Nephron progenitor cell (in vitro differentiated cells): ENCODE measurements around the gene YIPF6.
A peak's percentile ranks its signal among the peaks of the same experiment; 100 is the strongest.
"Not testable (repeated sequence)": the region's sequence is repeated elsewhere in the genome, so short reads cannot be mapped to it uniquely, and the experiment has no call there.

ENCODE experiments used
- DNase-seq: peaks from one replicate; pipeline ENCODE4 v3.0.0; 2021
- H3K27ac Mint-ChIP-seq: 2 replicates; pipeline ENCODE4 v1.8.0; 2021; ENCODE audit warnings: mild to moderate bottlenecking, moderate library complexity, mixed read lengths
- H3K27me3 Mint-ChIP-seq: 2 replicates; pipeline ENCODE4 v1.8.0; 2021; ENCODE audit warnings: mild to moderate bottlenecking, low read depth, mixed read lengths; ENCODE audit not compliant: poor library complexity
- H3K36me3 Mint-ChIP-seq: 2 replicates; pipeline ENCODE4 v1.8.0; 2021; ENCODE audit warnings: low read depth, mixed read lengths
- H3K4me1 Mint-ChIP-seq: 2 replicates; pipeline ENCODE4 v1.8.0; 2021; ENCODE audit warnings: mixed read lengths
- H3K4me3 Mint-ChIP-seq: 2 replicates; pipeline ENCODE4 v1.8.0; 2021; ENCODE audit warnings: mild to moderate bottlenecking, moderate library complexity, mixed read lengths
- H3K9me3 Mint-ChIP-seq: 2 replicates; pipeline ENCODE4 v1.8.0; 2021; ENCODE audit warnings: mild to moderate bottlenecking, moderate library complexity, mixed read lengths
- CTCF ChIP-seq: fragments of 200-600 bp; sonication (generic); IDR thresholded peaks from 2 replicates; pipeline ENCODE4 v1.5.0; 2021; ENCODE audit warnings: antibody characterized with exemption

Gene YIPF6

DNA sequence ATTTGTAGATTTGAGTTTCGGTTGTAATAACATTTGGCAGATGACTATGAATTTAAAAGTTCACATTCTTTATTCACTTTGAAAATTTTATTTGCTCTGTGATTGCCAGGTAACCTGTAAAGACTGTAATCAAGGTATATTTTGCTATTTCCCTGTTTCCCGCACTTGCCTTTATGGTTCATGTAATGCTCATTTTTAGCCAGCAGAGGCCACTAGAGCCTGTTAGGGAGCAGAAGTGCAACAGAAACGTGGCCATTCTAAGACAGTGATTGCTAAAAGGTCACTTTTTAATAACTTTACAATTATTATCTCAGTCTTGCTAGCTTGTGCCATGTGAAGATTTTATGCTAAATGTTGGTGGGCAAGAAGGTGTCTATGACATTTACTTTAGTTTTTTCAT is 12.4 kb downstream of the YIPF6 start:
- Mint-ChIP-seq H3K27ac (no peak overlapping the region), H3K9me3 (peaks cover 6% of the 10 kb centered on the region), H3K4me1 (peaks cover 16% of the 10 kb centered on the region), H3K27me3 (no peaks in the 10 kb centered on the region), H3K4me3 (no peak overlapping the region), H3K36me3 (peaks cover 10% of the 10 kb centered on the region)
- TF ChIP-seq CTCF: peak; percentile 83
- DNase-seq: peak; percentile 32

DNA sequence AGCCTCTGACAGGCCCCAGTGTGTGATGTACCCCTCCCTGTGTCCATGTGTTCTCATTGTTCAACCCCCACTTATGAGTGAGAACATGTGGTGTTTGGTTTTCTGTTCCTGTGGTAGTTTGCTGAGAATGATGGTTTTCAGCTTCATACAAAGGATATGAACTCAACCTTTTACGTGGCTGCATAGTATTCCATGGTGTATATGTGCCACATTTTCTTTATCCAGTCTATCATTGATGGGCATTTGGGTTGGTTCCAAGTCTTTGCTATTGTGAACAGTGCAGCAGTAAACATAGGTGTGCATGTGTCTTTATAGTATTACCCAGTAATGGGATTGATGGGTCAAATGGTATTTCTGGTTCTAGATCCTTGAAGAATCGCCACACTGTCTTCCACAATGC is 25.8 kb downstream of the YIPF6 start:
- H3K36me3 Mint-ChIP-seq: peaks cover 75% of the 10 kb centered on the region
- H3K9me3 Mint-ChIP-seq: peaks cover 55% of the 10 kb centered on the region
- H3K27ac Mint-ChIP-seq: not testable (repeated sequence)

GRCh38 chrX:68532831-68533533 is 34.1 kb downstream of the YIPF6 start:
- no peak for TF ChIP-seq CTCF
- Mint-ChIP-seq H3K27ac (no peak overlapping the region), H3K36me3 (peaks cover 31% of the 10 kb centered on the region), H3K27me3 (peaks cover 2% of the 10 kb centered on the region), H3K4me1 (no peaks in the 10 kb centered on the region), H3K4me3 (no peak overlapping the region), H3K9me3 (peaks cover 25% of the 10 kb centered on the region)
- DNase-seq: no peak

More for the DNA sequence above, 25.8 kb downstream of the YIPF6 start:
- not testable (repeated sequence) for DNase-seq, H3K27me3 Mint-ChIP-seq, H3K4me1 Mint-ChIP-seq, H3K4me3 Mint-ChIP-seq

DNA sequence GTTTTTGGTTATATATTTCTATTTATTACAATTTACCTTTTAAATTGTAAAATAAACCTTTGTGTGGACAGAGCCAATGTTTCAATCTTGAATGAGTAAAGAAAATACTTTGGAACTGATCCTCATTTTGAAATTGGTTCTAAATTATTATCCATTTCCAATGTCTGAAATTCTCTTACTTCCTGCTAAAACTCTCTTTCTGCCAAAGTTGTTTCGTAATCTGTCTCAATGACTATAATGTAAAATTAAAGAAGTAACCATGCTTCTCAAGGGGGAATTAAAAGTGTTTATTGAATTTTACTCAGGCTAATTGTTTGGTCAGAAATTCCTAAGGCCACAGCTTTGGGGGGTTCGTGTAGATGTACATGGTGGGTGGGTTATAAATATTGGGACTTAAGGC is 34.8 kb downstream of the YIPF6 start:
- peaks cover 2% of the 10 kb centered on the region for H3K27me3 Mint-ChIP-seq
- H3K27ac Mint-ChIP-seq: no peak overlapping the region
- H3K4me1 Mint-ChIP-seq: no peaks in the 10 kb centered on the region
- peaks cover 25% of the 10 kb centered on the region for H3K36me3 Mint-ChIP-seq
- peaks cover 25% of the 10 kb centered on the region for H3K9me3 Mint-ChIP-seq
- DNase-seq: no peak
- no peak overlapping the region for H3K4me3 Mint-ChIP-seq
- no peak for TF ChIP-seq CTCF

- DNase-seq: no peak
- no peak overlapping the region for H3K4me3 Mint-ChIP-seq
- H3K9me3 Mint-ChIP-seq: peaks cover 20% of the 10 kb centered on the region
- H3K27me3 Mint-ChIP-seq: peaks cover 2% of the 10 kb centered on the region
- no peak for TF ChIP-seq CTCF
- no peaks in the 10 kb centered on the region for H3K4me1 Mint-ChIP-seq
- H3K36me3 Mint-ChIP-seq: peaks cover 14% of the 10 kb centered on the region
- no peak overlapping the region for H3K27ac Mint-ChIP-seq
These were observed 35.8 kb downstream of the YIPF6 start for GRCh38 chrX:68534691-68535090.

DNA sequence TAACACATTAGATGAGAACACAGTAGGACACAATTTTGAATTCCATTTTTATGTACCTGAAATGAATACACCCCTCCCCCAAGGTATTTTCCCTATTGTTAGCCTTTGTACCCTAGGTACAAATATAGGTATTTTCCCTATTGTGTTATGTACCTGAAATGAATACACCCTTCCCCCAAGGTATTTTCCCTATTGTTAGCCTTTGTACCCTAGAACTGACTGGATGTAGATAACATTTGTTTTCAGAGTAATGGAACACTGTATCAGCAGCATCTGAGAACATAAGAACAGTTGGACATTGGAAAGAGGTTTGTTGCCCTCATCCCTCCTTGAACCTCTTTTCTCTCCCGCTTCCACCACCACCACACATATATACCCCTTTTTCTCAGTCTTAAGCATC is 37.6 kb downstream of the YIPF6 start:
- Mint-ChIP-seq H3K36me3 (peaks cover 14% of the 10 kb centered on the region), H3K4me1 (no peaks in the 10 kb centered on the region), H3K27me3 (no peaks in the 10 kb centered on the region), H3K4me3 (no peak overlapping the region), H3K27ac (peak overlapping the region; percentile 68), H3K9me3 (peaks cover 29% of the 10 kb centered on the region)
- DNase-seq: no peak
- no peak for TF ChIP-seq CTCF
